Stimulated activated CD8-positive, alpha-beta memory T cell treated with anti-CD3 and anti-CD28 coated beads, Interleukin-7, amount 100 ng/mL, for 24 hours (primary cell): ENCODE results near the gene PDCD5.
"Not testable (repeated sequence)": the region's sequence is repeated elsewhere in the genome, so short reads cannot be mapped to it uniquely, and the experiment has no call there.

Experiments used
- DNase-seq: peaks from one replicate; pipeline ENCODE4 v3.0.0-alpha.2; 2020; ENCODE audit warnings: low read depth

The PDCD5 gene, protein sequence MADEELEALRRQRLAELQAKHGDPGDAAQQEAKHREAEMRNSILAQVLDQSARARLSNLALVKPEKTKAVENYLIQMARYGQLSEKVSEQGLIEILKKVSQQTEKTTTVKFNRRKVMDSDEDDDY

DNA sequence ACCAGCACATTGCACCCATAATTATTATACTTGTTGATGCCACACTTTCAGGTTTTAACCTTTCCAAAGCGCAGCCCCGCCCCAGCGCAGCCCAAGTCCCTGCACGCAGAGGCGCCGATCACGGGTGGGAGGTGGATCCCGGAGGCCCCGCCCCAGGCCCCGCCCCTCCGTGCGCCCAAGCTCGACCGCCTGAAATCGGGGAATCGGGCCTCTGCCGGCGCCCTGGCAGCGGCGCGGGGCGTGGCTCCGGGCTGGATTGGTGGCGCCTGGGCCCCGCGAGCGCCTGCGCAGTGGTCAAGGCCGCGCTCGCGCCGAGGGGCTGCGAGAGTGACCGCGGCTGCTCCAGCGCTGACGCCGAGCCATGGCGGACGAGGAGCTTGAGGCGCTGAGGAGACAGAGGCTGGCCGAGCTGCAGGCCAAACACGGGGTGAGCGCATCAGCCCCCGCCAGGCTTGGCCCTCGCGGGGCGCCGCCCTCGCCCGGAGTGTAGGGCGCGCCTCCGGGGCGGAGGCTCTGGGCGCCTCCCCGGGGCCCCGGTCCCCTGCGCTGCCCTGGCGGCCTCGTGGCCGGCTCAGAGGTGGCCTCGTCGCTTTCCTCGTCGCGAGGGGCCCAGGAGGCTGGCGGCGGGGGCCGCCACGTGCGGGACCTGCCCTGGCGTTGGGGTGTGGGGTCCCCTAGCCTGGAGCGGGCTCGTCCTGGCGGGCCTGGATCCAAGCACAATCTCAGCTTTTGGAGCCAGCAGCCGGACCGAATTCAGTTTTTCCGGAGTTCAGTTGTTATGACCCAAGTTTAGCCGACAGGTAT lies at the start of gene PDCD5:
Gene PDCD5, plus strand, starts transcription at position 290 of the 804 bp plus-strand sequence. Its CDS starts 72 bp downstream, at position 362.
- peak; percentile 94 for DNase-seq

DNA sequence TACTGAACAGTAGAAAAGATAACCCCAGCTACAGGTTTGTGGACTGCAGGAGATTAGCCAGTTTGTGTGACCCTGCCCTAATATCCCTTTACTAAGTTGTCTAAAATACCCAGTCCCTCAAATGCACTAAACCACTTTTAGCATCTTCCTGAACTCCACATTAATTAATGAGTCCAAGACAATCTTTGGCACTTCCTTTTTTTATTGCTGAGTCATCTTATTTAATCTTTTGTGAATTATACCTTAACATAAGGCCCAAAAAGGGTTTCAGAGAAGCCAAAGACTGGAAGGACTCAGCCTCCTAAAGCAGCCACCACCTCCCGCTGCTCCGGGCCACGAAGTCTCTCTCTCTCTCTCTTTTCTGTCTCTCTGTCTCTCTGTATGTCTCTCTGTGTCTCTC lies 48.8 kb upstream of the PDCD5 start:
- DNase-seq, result no peak

GRCh38 chr19:32537580-32537979 lies 43.4 kb upstream of the PDCD5 start:
- no peak for DNase-seq

DNA sequence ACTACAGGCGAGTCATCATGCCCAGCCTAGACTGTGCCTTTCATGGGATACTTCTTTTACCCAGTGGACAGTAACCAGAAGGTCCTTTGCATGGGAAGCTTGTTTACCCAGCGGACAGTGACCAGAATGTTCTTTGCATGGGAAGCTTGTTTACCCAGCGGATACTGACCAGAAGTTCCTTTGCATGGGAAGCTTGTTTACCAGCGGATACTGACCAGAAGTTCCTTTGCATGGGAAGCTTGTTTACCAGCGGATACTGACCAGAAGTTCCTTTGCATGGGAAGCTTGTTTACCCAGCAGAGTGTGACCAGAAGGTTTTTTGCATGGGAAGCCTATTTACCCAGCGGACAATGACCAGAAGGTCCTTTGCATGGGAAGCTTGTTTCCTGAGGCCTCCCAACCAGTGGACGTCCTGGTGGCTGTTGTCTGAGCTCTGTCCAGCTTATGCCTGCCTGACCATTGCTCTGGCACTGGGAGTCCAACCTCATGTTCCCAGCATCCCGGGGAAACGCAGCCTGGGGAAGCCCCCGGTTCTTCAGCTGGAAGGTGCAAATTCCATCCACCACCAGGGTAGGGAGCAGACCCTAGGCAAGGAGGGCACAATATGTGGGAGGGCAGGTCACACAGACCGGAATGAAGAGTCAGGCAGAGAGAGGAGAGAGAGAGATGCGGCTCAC lies 41.6 kb upstream of the PDCD5 start:
- no peak for DNase-seq

DNA sequence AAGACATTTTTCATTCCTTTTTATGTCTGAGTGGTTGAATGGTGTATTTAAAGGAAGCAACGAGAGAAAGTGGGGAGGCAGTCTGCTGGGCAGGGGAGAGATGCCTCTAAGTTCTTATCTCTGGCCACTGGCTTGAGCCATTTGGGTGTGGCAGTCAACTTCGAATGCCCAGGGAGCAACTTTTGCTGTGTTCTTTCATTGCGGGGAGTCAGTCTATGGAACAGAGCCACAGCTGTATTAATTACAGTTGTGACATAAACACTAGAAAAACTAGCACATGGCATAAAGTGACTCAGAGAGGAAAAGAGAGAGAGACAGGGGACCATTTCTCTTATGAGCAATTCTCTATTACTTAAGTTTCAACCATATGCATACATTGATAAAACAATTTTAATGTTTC lies 40.4 kb upstream of the PDCD5 start:
- DNase-seq, result no peak

- not testable (repeated sequence) for DNase-seq
Observed at GRCh38 chr19:32541376-32541775, 39.6 kb upstream of the PDCD5 start.

GRCh38 chr19:32542477-32543108 lies 38.4 kb upstream of the PDCD5 start:
- DNase-seq, result no peak

DNA sequence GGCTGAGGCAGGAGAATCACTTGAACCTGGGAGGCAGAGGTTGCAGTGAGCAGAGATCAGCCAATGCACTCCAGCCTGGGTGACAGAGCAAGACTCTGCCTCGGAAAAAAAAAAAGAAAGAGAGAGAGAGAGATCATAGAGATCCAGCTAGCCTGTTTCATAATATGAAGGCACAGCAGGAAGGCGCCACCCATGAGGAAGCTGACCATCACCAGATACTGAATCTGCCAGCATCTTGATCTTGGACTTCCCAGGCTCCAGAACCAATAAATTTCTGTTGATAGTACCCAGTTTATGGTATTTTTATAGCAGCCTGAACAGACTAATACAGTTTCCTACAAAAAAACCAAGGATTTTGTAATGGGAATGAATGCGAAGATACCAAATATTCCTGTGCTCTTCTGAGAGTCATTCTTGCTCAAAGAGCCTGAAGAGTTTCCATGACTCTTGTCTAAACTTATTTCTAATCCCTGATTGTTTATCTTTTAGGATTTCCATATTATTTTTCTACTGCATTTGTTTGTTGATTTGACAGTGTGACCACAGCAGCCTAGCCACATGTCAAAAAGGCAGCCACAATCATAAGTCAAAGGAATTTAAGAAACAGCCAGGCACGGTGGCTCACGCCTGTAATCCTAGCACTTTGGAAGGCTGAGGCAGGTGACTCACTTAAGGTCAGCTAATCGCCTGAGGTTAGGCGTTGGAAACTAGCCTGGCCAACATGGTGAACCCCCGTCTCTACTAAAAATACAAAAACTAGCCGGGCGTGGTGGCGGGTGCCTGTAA lies 37.7 kb upstream of the PDCD5 start:
- no peak for DNase-seq

DNA sequence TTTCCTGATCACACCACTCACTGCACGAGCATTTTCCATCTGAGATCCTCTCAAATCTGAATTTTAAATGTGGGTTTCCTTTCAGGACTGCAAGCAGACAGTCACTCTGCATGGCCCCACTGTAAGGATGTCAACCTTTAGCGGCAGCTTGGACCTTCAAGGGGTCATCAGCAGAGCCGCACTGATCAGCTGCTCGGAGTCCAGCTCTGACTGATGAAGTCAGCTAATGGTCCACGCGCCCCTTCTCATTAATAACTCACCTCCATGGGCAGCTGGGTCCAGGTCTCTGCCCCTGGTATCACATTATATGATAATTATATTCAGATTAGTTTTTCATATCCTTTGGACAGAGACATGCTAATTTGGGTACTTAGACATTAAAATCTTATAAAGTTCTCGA lies 36.1 kb upstream of the PDCD5 start:
- no peak for DNase-seq

DNA sequence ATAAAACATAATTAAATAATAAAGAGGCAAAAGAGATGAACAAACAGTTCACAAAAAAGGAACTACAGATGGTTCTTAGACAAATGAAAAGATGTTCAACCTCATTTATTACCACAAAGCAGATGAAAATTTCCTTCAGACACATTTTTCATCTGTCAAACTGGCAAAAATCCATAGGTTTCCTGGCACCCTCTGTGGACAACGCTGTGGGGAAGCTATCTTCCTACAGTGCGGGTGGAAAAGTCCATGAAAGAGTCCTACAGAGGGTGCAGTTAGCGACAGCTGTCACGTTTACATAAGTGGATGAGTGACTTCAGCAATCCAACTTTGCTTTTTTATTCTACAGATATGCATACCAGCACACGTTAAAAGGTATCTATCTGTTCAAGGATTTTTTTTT lies 30.3 kb upstream of the PDCD5 start:
- DNase-seq, result no peak

DNA sequence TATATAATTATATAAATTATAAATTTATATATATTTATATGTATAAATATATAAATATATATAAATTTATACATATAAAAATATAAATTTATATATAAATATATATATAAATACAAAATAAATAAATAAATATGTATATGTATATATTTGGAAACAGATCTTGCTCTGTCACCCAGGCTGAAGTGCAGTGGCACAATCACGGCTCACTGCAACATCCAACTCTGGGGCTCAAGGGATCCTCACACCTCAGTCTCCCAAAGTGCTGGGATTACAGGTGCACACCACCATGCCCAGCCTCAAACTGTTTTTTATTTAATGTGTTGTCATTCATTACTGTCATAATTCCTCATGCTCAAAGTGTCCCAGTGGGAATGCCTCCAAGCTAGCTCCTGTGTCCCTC lies 25.2 kb upstream of the PDCD5 start:
- no peak for DNase-seq

DNA sequence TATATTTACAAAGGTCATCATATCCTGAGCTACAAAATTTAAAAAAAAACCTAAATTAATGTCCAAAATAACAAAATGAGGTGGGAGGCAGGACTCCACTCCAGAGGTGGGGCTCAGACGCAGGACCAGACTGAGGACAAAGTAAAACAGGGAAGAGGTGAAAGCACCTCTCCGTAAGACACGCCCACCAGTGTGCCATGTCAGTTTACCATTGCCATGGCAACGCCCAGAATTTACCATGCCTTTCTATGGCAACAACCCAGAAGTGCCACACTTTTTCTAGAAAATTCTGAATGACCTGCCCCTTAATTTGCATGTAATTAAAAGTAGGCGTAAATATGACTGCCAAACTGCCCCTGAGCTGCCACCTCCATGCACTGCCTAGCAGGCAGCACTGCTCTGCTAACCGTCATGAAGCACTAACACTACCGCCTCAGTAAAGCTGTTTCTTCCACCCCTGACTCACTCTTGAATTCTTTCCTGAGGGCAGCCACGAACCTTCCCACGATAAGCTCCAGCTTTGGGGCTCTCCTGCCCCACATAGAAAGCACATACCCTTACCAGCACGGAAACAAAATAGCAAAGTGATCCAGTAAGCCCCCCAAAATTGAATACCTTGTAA lies 22.3 kb upstream of the PDCD5 start:
- DNase-seq, result no peak

DNA sequence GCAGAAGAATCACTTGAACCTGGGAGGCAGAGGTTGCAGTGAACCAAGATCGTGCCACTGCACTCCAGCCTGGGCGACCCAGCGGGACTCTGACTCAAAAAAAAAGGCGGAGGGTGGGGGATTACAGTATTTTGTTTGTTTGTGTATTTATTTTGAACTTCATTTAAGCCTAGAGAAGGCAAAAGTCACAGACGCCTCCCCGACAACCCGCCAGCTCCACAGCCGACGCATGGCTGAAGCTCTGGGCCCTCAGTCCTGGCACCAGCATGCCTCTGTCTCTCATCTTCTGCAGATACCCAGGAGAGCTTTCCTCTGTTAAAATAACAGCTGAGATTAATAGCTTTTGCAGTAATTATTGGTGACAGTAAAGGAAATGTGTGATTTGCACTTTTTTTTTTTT lies 17.2 kb upstream of the PDCD5 start:
- no peak for DNase-seq

GRCh38 chr19:32566246-32566830 lies 14.7 kb upstream of the PDCD5 start:
- DNase-seq, result no peak

GRCh38 chr19:32567486-32567885 lies 13.5 kb upstream of the PDCD5 start:
- DNase-seq, result no peak

DNA sequence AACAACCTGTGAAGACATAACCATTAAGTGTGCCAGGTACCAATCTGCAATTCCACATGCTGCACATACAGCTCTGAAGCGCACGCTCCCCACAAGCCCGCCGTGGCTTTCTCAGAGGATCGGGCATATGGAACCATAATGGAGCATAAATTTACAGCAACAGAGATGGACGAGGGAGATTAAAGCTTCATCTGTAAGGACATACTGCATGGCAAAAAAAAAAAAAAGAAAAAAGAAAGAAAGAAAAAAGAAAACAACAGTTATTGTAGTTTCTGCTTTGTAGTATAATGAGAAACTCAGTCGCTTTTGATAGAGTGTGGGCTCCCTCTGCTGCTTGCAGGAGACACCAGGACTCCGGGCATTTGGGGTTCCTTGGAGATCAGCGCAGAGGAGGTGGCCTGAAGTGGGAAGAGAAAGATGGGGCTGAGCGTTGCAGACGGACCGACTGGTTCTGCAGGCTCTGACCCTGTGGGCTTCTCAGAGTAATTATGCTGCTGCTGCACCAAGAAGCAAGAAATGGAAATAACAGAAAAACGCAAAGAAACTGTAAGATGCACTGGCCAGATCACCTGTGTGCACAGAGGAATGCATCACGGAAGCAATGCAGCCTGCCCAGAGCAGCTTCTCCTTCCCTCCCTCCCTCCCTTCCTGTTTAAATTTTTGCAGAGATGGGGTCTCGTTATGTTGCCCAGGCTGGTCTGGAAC lies 10.8 kb upstream of the PDCD5 start:
- DNase-seq, result no peak

DNA sequence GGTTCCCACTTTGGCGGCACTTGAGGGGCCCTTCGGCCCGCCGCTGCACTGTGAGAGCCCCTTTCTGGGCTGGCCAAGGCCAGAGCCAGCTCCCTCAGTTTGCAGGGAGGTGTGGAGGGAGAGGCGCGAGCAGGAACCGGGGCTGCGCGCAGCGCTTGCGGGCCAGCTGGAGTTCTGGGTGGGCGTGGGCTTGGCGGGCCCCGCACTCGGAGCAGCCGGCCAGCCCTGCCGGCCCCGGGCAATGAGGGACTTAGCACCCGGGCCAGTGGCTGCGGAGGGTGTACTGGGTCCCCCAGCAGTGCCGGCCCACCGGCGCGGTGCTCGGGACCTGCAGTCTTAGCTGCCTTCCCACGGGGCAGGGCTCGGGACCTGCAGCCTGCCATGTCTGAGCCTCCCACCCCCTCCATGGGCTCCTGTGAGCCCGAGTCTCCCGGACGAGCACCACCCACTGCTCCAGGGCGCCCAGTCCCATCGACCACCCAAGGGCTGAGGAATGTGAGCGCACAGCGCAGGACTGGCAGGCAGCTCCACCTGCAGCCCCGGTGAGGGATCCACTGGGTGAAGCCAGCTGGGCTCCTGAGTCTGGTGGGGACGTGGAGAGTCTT lies 9.4 kb upstream of the PDCD5 start:
- DNase-seq, result not testable (repeated sequence)

GRCh38 chr19:32572700-32573491 lies 8.1 kb upstream of the PDCD5 start:
- DNase-seq, result not testable (repeated sequence)

- no peak for DNase-seq
Observed at GRCh38 chr19:32573492-32573794, 7.5 kb upstream of the PDCD5 start.
